ENCODE results near the gene RPAP3. TPM values are rescaled to one million over a fixed set of nuclear protein-coding genes. Genes with fewer than 3 reads are reported as not detected.
A peak's percentile ranks its signal among the peaks of the same experiment; 100 is the strongest.
"Not testable (repeated sequence)": the region's sequence is repeated elsewhere in the genome, so short reads cannot be mapped to it uniquely, and the experiment has no call there.

The RPAP3 gene
- polyA plus RNA-seq, 3 donors, result 40.5 to 58.0 (median 40.8) TPM

DNA sequence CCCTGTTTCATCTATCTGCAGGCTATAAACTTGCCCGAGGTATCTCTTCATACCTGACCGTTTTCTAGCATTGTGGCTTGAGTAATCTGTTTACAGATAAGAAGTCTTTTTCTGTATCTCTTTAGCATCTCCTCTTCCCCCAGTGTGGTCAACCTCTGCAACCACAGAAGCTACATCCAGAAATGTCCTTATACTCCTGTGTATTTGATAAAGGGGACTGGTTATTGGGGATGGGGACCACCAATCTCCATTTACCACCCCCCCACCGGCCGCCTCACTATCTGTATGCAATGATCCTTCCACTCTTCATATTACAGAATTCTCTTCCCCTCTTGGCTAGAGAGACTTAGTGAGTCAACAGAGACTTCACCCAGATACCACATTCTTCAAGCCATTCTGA lies 3.4 kb upstream of the RPAP3 start:
- DNase-seq (ENCODE audit: extremely low read depth in 1 of 11, low read depth in 9 of 11, low spot score in 4 of 11), result no peak

DNA sequence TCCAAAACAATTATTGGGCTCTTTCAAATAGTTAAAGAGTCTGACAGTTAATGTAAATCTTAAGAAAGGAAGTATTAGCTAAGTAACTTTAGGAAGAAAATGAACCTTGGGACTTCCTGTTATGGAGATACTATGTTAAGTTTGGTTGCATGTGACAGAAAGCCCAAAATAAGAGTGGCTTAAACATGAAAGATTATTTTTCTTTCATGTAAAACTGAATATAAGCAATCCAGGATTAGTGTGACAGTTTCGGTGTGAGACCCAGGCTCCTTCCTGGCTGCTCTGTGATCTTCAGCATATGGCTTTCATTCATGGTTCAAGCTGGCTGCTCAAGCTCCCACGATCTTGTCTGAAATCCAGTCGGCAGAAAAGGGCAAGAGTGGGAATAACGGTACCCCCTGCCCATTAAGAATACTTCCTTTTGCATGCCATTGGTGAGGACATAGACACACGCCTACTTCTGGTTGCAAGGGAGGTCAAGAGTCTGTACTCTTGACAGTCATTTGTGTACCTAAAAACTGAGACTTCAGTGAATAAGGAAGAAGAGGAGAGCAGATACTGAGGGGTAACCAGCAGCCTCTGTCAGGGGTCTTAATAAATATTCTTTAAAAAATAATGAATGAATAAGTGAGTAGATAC lies 2.2 kb upstream of the RPAP3 start:
- no peak for DNase-seq (ENCODE audit: extremely low read depth in 1 of 11, low read depth in 9 of 11, low spot score in 4 of 11)

DNA sequence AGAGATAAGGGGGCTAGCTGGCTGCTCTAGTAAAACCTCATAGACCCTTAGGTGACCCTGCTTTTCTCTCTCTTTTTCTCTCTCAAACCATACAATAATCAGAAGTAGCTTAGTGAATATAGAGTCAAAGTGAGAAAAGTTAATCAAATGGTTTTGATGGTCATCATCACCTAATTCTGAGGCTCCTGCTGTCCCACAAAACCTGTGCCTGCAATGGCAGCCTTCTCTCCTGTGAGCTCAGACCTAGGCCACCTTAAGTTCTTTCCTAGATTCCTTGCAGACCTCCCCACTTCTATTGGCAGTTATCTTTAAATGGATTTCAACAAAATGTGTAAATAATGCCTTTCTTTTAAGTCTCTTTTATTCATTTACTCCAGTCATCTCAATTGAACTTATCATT lies 1.5 kb upstream of the RPAP3 start:
- DNase-seq (ENCODE audit: extremely low read depth in 1 of 11, low read depth in 9 of 11, low spot score in 4 of 11), result no peak

DNA sequence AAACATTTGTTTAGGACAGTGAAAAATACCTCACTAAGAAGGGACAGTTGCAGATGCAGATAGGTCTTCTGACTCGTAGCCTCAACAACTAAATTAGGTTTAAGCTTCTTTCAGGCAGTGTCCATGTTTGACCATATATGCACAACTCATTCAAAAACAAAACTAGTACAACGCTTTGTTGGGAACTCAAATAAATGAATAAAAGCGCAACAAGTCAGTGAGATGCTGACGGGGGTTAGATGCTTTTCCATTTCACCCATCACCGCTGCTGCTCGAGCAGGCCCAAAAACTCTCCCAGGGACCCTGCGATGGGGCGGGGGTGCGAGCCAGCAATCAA lies 633 bp downstream of the RPAP3 start:
- DNase-seq (ENCODE audit: extremely low read depth in 1 of 11, low read depth in 9 of 11, low spot score in 4 of 11), result no peak

DNA sequence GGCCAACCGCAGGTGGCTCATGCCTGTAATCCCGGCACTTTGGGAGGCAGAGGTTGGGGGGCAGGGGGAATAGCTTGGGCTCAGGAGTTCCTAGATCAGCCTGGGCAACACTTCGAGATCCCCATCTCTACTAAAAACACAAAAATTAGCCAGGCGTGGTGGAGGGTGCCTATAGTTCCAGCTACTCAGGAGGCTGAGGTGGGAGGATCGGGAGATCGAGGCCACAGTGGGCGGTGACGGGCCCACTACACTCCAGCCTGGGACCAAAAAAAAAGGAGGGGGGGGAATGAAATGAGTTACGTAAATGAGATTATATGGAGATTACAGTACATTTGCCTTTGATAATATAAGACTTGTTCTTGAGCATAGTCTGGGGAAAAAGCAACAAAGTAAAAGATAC lies 1.1 kb downstream of the RPAP3 start:
- no peak for DNase-seq (ENCODE audit: extremely low read depth in 1 of 11, low read depth in 9 of 11, low spot score in 4 of 11)

DNA sequence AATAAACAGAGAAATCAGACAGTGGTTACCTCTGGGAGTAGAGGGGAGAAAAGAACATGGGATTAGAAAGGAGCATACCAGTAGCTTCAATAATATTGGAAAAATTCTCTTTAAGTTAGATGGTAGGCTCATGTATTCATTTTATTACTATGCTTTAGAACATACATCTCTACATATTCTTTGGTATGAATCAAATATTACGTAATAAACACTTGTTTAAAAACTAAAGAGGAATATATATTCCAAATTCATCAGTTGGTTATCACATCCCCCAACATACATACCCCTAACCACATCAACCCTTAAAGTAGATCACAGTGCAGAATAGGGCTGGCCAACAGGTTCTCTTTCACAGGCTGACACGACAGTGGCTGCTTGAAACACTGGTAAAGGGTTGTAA lies 5.6 kb downstream of the RPAP3 start:
- DNase-seq (ENCODE audit: extremely low read depth in 1 of 11, low read depth in 9 of 11, low spot score in 4 of 11), result no peak

DNA sequence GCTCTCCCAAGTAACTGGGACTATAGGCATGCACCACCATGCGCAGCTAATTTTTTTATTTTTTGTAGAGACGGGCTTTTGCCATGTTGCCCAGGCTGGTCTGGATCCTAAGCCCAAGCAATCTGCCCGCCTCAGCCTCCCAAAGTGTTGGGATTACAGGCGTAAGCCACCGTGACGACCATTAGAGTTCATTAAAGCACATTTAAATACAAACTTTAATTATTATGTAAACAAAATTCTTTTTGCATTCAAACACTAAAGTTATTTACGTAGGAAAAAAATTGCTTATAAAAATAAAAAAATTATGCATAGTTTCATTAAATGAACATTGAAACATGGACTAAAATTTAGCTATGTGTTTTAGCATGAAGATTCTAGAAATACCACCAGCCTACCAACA lies 7.2 kb downstream of the RPAP3 start:
- no peak for DNase-seq (ENCODE audit: extremely low read depth in 1 of 11, low read depth in 9 of 11, low spot score in 4 of 11)

DNA sequence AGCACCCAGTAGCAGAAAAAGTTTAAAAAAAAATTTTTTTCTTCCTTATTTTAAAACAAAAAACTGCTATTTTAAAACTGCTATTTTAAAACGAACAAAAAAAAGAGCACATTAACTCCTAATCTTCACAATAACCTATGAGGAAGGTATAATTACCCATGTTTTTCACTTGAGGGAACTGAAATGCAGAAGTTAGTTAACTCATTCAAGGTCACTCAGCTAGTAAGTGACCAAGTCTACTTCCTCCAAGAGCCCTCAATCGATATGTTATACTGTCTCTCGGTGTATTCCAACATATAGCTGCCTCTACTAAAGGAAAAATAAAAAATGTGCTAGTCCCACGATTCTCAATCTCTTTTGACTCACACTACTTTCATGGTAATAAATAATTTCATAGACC lies 7.8 kb downstream of the RPAP3 start:
- no peak for DNase-seq (ENCODE audit: extremely low read depth in 1 of 11, low read depth in 9 of 11, low spot score in 4 of 11)

DNA sequence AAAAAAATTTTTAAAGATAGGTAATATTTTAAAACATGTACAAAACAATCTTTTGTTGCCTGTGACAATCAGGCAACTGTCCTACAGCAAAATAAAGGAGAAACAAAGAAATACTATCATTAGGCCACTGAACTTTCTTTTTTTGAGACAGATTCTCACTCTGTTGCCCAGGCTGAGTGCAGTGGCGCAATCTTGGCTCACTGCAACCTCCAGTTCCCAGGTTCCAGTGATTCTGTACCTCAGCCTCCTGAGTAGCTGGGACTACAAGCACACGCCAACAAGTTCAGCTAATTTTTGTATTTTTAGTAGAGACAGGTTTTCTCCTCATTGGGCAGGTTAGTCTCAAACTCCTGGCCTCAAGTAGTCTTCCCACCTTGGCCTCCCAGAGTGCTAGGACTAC lies 16.6 kb downstream of the RPAP3 start:
- no peak for DNase-seq (ENCODE audit: extremely low read depth in 1 of 11, low read depth in 9 of 11, low spot score in 4 of 11)

DNA sequence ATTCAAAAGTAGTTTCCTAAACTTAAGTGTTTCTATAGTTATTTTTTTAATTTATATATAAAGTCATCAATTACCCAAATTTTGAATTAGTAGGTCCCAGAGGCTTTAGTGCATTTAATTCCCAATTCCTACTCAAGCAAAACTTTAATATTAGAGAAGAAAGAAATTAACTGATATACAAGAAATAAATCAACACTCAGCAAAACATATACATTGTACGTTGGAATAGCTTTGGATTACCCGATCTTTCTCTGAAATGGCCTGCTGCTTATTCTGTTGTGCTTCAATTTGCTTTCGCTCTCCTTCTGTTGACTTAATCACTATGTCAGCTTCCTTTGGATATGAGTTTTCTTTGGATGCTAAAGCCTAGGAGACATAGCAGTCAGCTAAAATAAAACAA lies 18.2 kb downstream of the RPAP3 start:
- DNase-seq (ENCODE audit: extremely low read depth in 1 of 11, low read depth in 9 of 11, low spot score in 4 of 11), result no peak

DNA sequence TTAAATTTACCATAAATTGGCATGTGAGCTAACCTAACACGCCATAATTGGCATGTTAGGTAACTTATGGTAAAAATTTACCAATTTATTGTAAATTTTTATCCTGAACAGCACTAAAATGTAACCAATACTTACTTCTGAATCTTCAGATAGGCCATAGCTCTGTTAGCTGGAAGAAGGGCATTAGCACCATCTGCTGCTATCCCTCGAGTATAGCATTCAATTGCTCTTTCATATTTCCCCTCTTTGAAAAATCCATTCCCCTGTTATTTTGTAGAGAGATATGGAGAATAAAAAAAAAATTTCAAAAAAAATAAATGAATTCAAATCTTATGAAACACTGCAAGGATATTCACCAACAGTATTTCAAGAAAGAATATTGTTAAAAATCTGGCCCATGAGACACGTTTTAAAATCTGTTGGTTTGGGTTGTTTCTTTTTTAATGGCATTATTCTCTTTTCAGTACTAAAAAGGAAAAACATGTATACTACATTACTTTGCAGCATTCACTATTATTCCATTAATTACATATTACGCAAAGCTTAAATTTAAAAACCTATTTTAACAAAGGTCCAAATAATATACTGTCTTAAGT lies 19.1 kb downstream of the RPAP3 start:
- DNase-seq (ENCODE audit: extremely low read depth in 1 of 11, low read depth in 9 of 11, low spot score in 4 of 11), result peak in 7 of 11 donors; percentile 8 to 23 (median 15)

DNA sequence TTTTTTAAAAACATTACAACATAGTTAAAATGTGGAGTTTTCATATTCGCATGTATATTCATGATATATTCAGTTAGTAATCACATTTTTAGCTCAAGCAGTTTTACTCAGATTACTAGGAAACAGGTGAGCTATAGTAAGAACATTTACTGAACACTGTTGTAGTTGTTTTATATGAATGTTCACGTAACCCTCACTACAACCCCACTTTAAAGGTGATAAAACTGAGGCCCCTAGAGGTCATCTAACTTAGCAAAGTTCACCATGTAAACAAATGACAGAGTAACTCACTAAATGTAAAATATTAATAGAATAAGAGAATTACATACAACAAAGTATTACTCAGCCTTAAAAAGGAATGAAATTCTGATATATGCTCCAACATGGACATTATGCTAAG lies 26.0 kb downstream of the RPAP3 start:
- DNase-seq (ENCODE audit: extremely low read depth in 1 of 11, low read depth in 9 of 11, low spot score in 4 of 11), result no peak

DNA sequence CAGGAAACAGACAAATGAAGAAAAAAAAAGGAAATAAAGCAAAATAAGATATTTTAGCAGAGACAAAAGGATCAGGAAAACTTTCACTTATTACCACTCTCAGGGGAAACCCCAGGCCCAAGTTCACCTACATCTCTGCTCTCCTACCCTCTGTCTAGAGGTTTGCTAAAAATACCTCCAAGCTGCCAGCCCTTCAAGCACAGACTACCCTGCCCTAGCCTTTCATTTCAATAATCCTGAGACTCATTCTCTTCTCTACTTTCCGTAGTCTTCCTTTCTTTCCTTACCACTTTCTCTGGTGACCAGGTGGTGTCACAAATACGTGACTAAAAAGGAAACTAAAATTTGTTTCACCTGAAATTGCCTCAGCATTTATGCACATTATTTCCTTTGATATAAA lies 33.8 kb downstream of the RPAP3 start:
- no peak for DNase-seq (ENCODE audit: extremely low read depth in 1 of 11, low read depth in 9 of 11, low spot score in 4 of 11)

DNA sequence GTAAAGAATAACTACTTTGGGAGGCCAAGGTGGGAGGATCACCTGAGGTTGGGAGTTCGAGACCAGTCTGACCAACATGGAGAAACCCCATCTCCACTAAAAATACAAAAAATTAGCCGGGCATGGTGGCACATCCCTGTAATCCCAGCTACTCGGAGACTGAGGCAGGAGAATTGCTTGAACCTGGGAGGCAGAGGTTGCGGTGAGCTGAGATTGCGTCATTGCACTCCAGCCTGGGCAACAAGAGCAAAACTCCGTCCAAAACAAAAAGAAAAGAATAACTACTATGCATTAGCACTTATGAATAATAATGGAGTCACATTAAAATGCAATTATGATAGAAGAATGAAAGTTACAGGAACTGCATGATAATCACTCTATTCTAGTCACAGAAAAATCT lies 37.9 kb downstream of the RPAP3 start:
- DNase-seq (ENCODE audit: extremely low read depth in 1 of 11, low read depth in 9 of 11, low spot score in 4 of 11), result not testable (repeated sequence)

DNA sequence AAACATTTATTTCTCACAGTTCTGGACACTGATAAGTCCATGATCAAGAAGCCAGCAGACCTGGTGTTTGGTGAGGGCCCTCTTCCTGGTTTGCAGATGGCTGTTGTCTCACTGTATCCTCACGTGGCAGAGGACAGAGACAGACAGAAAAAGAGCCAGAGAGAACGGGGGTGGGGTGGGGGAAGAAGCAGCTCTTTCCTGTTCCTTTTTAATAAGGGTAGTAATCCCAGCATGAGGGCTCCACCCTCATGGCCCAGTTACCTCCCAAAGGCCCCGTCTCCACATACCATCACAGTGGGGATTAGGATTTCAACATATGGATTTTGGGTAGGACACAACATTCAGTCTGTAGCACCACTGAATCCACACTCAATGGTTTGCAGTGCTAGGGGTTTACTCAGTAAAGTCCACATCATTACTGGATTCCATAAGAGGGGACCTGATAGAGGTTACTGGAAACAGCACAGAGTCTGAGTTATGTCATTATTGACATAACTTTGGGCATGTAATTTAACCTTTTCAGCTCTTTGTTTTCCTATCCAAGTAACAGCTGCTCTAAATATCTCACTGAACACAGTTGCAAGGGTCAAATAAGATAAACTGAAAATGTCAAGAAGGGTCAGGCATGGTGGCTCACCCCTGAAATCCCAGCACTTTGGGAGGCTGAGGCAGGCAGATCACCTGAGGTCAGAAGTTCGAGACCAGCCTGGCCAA lies 53.2 kb downstream of the RPAP3 start:
- no peak for DNase-seq (ENCODE audit: extremely low read depth in 1 of 11, low read depth in 9 of 11, low spot score in 4 of 11)

DNA sequence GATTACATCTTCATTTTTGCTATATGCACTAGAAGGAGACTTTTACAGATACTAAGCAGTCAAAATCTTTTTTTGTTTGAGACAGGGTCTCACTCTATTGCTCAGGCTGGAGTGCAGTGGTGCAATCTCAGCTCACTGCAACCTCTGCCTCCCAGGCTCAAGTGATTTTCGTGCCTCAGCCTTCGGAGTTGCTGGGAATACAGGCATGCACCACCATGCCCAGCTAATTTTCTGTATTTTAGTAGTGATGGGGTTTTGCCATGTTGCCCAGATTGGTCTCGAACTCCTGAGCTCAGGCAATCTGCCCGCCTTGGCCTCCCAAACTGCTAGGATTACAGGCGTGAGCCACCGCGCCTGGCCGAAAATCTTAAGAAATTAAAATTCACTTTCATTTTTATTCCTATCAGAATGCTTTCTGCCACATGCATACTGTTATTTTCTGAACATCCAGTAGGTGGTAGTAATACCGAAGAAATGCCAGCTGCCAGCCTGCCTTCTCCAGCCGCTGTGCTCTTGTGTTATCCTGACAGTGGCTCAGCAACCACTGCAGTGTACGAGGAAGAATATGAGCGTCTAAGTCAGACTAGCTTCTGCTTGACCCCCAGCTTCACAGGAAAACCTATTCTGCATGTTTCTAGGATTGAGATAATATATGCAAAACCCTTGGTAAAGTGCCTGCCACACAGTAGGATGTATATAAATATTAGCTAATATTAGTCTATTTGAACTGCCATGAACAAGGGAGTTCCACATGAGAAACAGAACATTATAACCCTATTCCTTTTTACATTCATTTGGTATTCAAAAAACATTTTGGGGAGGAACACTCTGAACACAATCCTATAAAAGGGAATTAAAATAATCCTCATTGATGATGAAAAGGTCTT lies 54.2 kb downstream of the RPAP3 start:
- peak in 10 of 11 donors; percentile 10 to 34 (median 22) for DNase-seq (ENCODE audit: extremely low read depth in 1 of 11, low read depth in 9 of 11, low spot score in 4 of 11)

DNA sequence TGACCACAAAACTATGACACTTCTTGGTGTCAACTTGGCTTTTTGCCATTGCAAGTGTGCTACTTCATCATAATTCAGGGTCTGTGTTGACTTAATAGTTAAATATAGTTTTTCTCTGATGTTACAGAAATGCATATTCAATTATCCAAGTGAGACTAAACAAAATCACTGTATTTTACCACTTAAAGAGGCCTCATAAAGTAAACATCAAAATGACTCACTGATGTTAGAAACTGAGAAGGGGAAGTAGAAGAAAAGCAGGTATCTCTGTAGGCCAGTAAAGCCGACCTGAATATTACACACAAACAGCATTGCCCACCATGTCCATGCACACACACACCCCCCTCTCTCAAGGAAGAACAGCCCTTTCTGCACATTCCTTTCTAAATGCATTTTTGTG lies 55.4 kb downstream of the RPAP3 start:
- DNase-seq (ENCODE audit: extremely low read depth in 1 of 11, low read depth in 9 of 11, low spot score in 4 of 11), result no peak

DNA sequence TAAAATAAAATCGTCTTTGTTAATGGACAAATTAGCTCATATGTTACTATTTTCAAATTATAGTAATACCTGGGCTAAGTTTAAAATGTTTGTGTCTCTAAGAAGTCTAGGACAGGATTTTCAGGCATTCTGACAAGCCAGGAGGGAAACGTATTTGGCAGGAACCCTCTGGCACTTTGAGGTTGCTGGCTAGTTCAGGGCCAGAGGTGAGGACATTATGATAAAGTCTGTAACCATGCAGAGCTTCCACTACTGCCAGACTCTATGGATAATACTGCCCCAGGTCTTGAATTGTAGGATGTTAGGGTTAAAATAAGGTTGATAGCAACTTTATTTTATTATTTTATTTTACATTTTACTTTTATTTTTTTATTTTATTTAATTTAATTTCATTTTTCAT lies 56.4 kb downstream of the RPAP3 start:
- no peak for DNase-seq (ENCODE audit: extremely low read depth in 1 of 11, low read depth in 9 of 11, low spot score in 4 of 11)

DNA sequence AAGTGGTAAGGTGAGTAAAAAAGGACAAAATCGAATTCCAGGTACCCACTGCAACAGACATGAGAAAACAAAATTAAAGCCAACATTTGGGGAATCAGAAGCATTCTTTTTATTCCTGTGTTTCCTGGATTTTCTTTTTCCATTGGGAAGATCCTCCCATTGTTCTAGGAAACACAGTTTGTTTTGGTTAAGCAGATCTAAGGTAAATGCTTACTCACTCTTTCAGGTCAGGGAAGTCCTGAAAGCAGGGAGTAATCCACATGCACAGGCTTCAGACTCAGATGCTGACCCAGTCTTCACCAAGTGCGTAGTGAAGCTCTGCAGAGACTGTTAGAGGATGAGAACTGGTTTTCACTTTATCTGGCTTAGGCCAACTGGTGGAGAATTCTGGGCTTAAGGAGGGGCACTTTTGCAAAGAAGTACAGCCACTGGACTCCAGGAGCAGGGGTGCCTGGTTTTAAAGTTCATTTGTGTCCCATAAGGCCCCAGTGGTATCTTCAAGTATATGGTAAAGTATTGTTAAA lies 57.7 kb downstream of the RPAP3 start:
- no peak for DNase-seq (ENCODE audit: extremely low read depth in 1 of 11, low read depth in 9 of 11, low spot score in 4 of 11)

DNA sequence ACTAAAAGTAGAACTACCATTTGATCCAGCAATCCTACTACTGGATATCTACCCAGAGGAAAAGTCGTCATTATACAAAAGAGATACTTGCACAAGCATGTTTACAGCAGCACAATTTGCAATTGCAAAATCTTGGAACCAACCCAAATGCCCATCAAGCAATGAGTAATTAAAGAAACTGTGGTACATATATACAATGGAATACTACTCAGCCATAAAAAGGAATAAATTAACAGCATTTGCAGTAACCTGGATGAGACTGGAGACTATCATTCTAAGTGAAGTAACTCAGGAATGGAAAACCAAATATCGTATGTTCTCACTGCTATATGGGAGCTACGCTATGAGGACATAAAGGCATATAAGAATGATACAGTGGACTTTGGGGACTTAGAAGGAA lies 63.5 kb downstream of the RPAP3 start:
- DNase-seq (ENCODE audit: extremely low read depth in 1 of 11, low read depth in 9 of 11, low spot score in 4 of 11), result not testable (repeated sequence)

Measured in renal cortex interstitium (tissue), 11 donors.